ENCODE results near the gene WDCP. TPM values are rescaled to one million over a fixed set of nuclear protein-coding genes. Genes with fewer than 3 reads are reported as not detected.

Gene WDCP
- total and polyA plus RNA-seq, 10 of the 15 experiments (the other 5 are each of a cell fraction or from before 2014, with no cell fraction given), result 5.5 to 21.3 (median 13.2) TPM

DNA sequence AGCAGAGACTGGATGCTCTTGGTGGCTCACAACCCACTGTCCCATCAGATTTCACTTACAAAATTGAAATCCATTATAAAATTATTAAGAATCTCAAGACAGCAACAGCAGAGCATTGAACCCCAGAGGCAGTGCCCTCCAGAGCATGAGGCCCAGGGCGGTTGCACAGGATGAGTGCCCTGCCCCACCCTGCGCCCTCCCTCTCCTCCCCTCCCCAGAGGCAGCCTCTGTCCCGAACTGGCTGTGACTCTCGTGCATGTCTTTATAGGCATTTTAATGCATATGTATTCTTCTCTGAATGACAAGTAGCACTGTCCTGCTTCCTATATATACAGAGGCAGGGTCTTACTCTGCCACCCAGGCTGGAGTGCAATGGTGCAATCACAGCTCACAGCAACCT lies 26.9 kb downstream of the WDCP start:
- H3K4me2 ChIP-seq (ENCODE audit: control insufficient read depth, insufficient read depth), result no peak overlapping the region
- WGBS (ENCODE audit: insufficient coverage, insufficient replicate concordance, low lambda C conversion rate, missing lambda C conversion rate), result 88% methylated on average over 1 of the region's 4 CpGs
- ChIA-PET SMC1A (ENCODE audit: uncharacterized antibody, unreplicated experiment) (no interaction called here), RAD21 (ENCODE audit: unreplicated experiment) (no interaction called here), POLR2A (no interaction called here), CTCF (interaction anchor here (0.6 kb wide), 1 partner anchor 90 kb away, joined by 3 read pairs; no protein-coding TSS in a partner anchor)
- ATAC-seq (no peak), DNase-seq (ENCODE audit: low read depth, low spot score) (no peak), FAIRE-seq (no peak)
- BruUV-seq (replicated peaks), result no TSS peak
- H3K27ac ChIP-seq (ENCODE audit: control insufficient read depth, insufficient read depth), result no peak overlapping the region
- H3K9me3 ChIP-seq (replicated peaks; ENCODE audit: control insufficient read depth, insufficient read depth, low read length), result no peaks in the 10 kb centered on the region
- H2AFZ ChIP-seq (ENCODE audit: control insufficient read depth, low read depth, low read length), result no peak overlapping the region
- in situ Hi-C loops (cut with MboI), result no loop called here
- intact Hi-C loops (cut with micrococcal nuclease; ENCODE audit: unreplicated experiment), result loop anchor here (2.0 kb wide), 1 partner anchor 65 kb away; the partner anchor contains the start of gene TP53I3
- H3K36me3 ChIP-seq (ENCODE audit: control insufficient read depth in 2 of 2, insufficient read depth in 2 of 2, low read length in 1 of 2), result peaks cover 0 to 8% of the 10 kb centered on the region in 2 experiments; a peak in 3 of 4 replicates
- no peaks in the 10 kb centered on the region for H4K20me1 ChIP-seq (ENCODE audit: control insufficient read depth, insufficient read depth)
- H3K4me3 ChIP-seq, result no peak overlapping the region
- no peak overlapping the region for H3K9ac ChIP-seq (ENCODE audit: control insufficient read depth, insufficient read depth, low read length)
- H3K27me3 ChIP-seq (replicated peaks in 1 of 2; ENCODE audit: control insufficient read depth in 2 of 2, insufficient read depth in 2 of 2, low read length in 1 of 2), result no peaks in the 10 kb centered on the region
- H3K79me2 ChIP-seq (ENCODE audit: control insufficient read depth, insufficient read depth, low read length), result no peaks in the 10 kb centered on the region
- TF ChIP-seq POLR2AphosphoS5 (IDR thresholded peaks at IDR 0.05; ENCODE audit: low read length) (no peak), POLR2A (IDR thresholded peaks at IDR 0.05; ENCODE audit: low read depth, low read length) (no peak), TARDBP (IDR thresholded peaks at IDR 0.05; ENCODE audit: borderline replicate concordance) (no peak), RFX5 (IDR thresholded peaks at IDR 0.05; ENCODE audit: low read depth, low read length) (no peak), WRNIP1 (IDR thresholded peaks at IDR 0.05; ENCODE audit: borderline replicate concordance, low read depth, low read length) (no peak), SUPT20H (IDR thresholded peaks at IDR 0.05; ENCODE audit: borderline replicate concordance, control insufficient read depth, low read depth, low read length) (no peak), BHLHE40 (IDR thresholded peaks at IDR 0.05; ENCODE audit: borderline replicate concordance in 1 of 2, low read depth in 2 of 2, low read length in 1 of 2) (no peak), DPF2 (IDR thresholded peaks at IDR 0.05) (no peak)
- TF ChIP-seq, protein P1, sequence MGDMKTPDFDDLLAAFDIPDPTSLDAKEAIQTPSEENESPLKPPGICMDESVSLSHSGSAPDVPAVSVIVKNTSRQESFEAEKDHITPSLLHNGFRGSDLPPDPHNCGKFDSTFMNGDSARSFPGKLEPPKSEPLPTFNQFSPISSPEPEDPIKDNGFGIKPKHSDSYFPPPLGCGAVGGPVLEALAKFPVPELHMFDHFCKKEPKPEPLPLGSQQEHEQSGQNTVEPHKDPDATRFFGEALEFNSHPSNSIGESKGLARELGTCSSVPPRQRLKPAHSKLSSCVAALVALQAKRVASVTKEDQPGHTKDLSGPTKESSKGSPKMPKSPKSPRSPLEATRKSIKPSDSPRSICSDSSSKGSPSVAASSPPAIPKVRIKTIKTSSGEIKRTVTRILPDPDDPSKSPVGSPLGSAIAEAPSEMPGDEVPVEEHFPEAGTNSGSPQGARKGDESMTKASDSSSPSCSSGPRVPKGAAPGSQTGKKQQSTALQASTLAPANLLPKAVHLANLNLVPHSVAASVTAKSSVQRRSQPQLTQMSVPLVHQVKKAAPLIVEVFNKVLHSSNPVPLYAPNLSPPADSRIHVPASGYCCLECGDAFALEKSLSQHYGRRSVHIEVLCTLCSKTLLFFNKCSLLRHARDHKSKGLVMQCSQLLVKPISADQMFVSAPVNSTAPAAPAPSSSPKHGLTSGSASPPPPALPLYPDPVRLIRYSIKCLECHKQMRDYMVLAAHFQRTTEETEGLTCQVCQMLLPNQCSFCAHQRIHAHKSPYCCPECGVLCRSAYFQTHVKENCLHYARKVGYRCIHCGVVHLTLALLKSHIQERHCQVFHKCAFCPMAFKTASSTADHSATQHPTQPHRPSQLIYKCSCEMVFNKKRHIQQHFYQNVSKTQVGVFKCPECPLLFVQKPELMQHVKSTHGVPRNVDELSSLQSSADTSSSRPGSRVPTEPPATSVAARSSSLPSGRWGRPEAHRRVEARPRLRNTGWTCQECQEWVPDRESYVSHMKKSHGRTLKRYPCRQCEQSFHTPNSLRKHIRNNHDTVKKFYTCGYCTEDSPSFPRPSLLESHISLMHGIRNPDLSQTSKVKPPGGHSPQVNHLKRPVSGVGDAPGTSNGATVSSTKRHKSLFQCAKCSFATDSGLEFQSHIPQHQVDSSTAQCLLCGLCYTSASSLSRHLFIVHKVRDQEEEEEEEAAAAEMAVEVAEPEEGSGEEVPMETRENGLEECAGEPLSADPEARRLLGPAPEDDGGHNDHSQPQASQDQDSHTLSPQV (IDR thresholded peaks at IDR 0.05), result no peak
- TF ChIP-seq, protein P2, sequence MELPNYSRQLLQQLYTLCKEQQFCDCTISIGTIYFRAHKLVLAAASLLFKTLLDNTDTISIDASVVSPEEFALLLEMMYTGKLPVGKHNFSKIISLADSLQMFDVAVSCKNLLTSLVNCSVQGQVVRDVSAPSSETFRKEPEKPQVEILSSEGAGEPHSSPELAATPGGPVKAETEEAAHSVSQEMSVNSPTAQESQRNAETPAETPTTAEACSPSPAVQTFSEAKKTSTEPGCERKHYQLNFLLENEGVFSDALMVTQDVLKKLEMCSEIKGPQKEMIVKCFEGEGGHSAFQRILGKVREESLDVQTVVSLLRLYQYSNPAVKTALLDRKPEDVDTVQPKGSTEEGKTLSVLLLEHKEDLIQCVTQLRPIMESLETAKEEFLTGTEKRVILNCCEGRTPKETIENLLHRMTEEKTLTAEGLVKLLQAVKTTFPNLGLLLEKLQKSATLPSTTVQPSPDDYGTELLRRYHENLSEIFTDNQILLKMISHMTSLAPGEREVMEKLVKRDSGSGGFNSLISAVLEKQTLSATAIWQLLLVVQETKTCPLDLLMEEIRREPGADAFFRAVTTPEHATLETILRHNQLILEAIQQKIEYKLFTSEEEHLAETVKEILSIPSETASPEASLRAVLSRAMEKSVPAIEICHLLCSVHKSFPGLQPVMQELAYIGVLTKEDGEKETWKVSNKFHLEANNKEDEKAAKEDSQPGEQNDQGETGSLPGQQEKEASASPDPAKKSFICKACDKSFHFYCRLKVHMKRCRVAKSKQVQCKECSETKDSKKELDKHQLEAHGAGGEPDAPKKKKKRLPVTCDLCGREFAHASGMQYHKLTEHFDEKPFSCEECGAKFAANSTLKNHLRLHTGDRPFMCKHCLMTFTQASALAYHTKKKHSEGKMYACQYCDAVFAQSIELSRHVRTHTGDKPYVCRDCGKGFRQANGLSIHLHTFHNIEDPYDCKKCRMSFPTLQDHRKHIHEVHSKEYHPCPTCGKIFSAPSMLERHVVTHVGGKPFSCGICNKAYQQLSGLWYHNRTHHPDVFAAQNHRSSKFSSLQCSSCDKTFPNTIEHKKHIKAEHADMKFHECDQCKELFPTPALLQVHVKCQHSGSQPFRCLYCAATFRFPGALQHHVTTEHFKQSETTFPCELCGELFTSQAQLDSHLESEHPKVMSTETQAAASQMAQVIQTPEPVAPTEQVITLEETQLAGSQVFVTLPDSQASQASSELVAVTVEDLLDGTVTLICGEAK (IDR thresholded peaks at IDR 0.05; ENCODE audit: borderline replicate concordance), result no peak
- H3K4me1 ChIP-seq (ENCODE audit: control insufficient read depth, insufficient read depth, low read length), result no peaks in the 10 kb centered on the region

All from GM12878 (cell line).